ENCODE data around the gene RFX4. TPM values are rescaled to one million over a fixed set of nuclear protein-coding genes. Genes with fewer than 3 reads are reported as not detected.

RFX4 gene
- polyA plus RNA-seq, 2 donors, result not detected

GRCh38 chr12:106644335-106645073 is 61.7 kb downstream of the RFX4 start:
- 77 to 85% methylated on average over 16 of the region's 16 CpGs for WGBS, 2 donors
- no peak overlapping the region for H3K4me3 ChIP-seq (ENCODE audit: low read depth in 1 of 2, low read length in 2 of 2)
- H3K27ac ChIP-seq (ENCODE audit: low read depth in 2 of 2, low read length in 1 of 2), result no peak overlapping the region

GRCh38 chr12:106645074-106645421 is 62.2 kb downstream of the RFX4 start:
- H3K27ac ChIP-seq (ENCODE audit: low read depth in 2 of 2, low read length in 1 of 2), result no peak overlapping the region
- H3K4me1 ChIP-seq (ENCODE audit: control insufficient read depth in 2 of 2, insufficient read depth in 2 of 2, low read length in 1 of 2), result no peaks in the 10 kb centered on the region
- no peaks in the 10 kb centered on the region for H3K27me3 ChIP-seq (ENCODE audit: control insufficient read depth in 1 of 2, insufficient read depth in 2 of 2, low read length in 2 of 2)
- WGBS, 2 donors, result 48 to 51% methylated on average over 16 of the region's 16 CpGs
- H3K4me3 ChIP-seq (ENCODE audit: low read depth in 1 of 2, low read length in 2 of 2), result no peak overlapping the region
- no peaks in the 10 kb centered on the region for H3K36me3 ChIP-seq (ENCODE audit: control insufficient read depth in 2 of 2, insufficient read depth in 2 of 2, low read length in 1 of 2)
- peaks cover 0 to 4% of the 10 kb centered on the region in 2 donors for H3K9me3 ChIP-seq (ENCODE audit: control insufficient read depth in 2 of 2, insufficient read depth in 1 of 2, low read depth in 1 of 2, low read length in 1 of 2)

More at GRCh38 chr12:106644335-106645073, 61.7 kb downstream of the RFX4 start:
- no peaks in the 10 kb centered on the region for H3K4me1 ChIP-seq (ENCODE audit: control insufficient read depth in 2 of 2, insufficient read depth in 2 of 2, low read length in 1 of 2)
- H3K9me3 ChIP-seq (ENCODE audit: control insufficient read depth in 2 of 2, insufficient read depth in 1 of 2, low read depth in 1 of 2, low read length in 1 of 2), result peaks cover 0 to 4% of the 10 kb centered on the region in 2 donors
- no peaks in the 10 kb centered on the region for H3K27me3 ChIP-seq (ENCODE audit: control insufficient read depth in 1 of 2, insufficient read depth in 2 of 2, low read length in 2 of 2)
- no peaks in the 10 kb centered on the region for H3K36me3 ChIP-seq (ENCODE audit: control insufficient read depth in 2 of 2, insufficient read depth in 2 of 2, low read length in 1 of 2)

DNA sequence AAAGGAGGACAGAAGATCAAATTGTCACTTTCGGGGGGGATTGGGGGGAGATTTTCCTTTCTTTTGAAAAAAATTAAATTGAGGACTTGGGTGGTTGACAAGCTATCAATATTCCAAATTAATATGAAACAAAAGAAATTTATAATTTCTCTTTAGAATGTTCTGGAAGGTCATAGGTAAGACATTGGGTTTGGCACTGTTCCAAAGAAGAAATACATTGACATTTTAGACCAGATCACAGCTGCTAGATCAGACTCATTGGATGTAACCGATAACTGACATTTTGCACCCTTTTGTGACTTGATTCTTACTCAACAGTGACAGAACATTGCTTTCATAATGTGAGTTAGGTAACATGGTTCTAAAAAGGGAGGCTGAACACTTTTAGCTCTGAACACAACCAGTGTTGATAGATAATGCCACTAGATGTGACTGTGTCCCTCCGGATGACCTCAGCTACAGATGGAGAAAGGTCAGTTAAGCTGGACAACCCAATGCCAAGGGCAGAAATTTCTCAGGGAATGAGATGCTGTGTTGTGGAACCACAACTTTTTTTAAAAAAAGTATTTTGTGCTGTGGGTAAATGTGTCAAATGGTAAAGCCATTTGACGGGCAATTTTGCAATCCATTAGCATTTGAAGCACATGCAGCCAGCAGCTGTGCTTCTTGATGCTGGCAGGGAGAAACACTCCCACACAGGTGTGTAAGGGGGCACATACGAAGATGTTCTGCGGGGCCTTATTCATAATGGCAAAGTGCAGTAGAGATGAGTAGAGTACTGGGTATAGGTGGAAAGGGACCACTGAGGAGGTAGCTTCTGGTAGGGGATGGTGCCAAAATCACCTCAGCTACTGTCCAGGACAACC is 62.9 kb downstream of the RFX4 start:
- 86 to 88% methylated on average over 6 of the region's 6 CpGs for WGBS, 2 donors
- H3K4me3 ChIP-seq (ENCODE audit: low read depth in 1 of 2, low read length in 2 of 2), result no peak overlapping the region
- H3K27ac ChIP-seq (ENCODE audit: low read depth in 2 of 2, low read length in 1 of 2), result no peak overlapping the region

GRCh38 chr12:106646472-106646871 is 63.7 kb downstream of the RFX4 start:
- Histone ChIP-seq H3K36me3 (ENCODE audit: control insufficient read depth in 2 of 2, insufficient read depth in 2 of 2, low read length in 1 of 2) (no peaks in the 10 kb centered on the region), H3K4me3 (ENCODE audit: low read depth in 1 of 2, low read length in 2 of 2) (no peak overlapping the region), H3K9me3 (ENCODE audit: control insufficient read depth in 2 of 2, insufficient read depth in 1 of 2, low read depth in 1 of 2, low read length in 1 of 2) (peaks cover 0 to 4% of the 10 kb centered on the region in 2 donors), H3K27me3 (ENCODE audit: control insufficient read depth in 1 of 2, insufficient read depth in 2 of 2, low read length in 2 of 2) (no peaks in the 10 kb centered on the region), H3K4me1 (ENCODE audit: control insufficient read depth in 2 of 2, insufficient read depth in 2 of 2, low read length in 1 of 2) (no peaks in the 10 kb centered on the region), H3K27ac (ENCODE audit: low read depth in 2 of 2, low read length in 1 of 2) (no peak overlapping the region)
- WGBS, 2 donors, result 59 to 62% methylated on average over 2 of the region's 2 CpGs

More for the DNA sequence above, 62.9 kb downstream of the RFX4 start:
- Histone ChIP-seq H3K9me3 (ENCODE audit: control insufficient read depth in 2 of 2, insufficient read depth in 1 of 2, low read depth in 1 of 2, low read length in 1 of 2) (peaks cover 0 to 4% of the 10 kb centered on the region in 2 donors), H3K4me1 (ENCODE audit: control insufficient read depth in 2 of 2, insufficient read depth in 2 of 2, low read length in 1 of 2) (no peaks in the 10 kb centered on the region), H3K36me3 (ENCODE audit: control insufficient read depth in 2 of 2, insufficient read depth in 2 of 2, low read length in 1 of 2) (no peaks in the 10 kb centered on the region), H3K27me3 (ENCODE audit: control insufficient read depth in 1 of 2, insufficient read depth in 2 of 2, low read length in 2 of 2) (no peaks in the 10 kb centered on the region)

DNA sequence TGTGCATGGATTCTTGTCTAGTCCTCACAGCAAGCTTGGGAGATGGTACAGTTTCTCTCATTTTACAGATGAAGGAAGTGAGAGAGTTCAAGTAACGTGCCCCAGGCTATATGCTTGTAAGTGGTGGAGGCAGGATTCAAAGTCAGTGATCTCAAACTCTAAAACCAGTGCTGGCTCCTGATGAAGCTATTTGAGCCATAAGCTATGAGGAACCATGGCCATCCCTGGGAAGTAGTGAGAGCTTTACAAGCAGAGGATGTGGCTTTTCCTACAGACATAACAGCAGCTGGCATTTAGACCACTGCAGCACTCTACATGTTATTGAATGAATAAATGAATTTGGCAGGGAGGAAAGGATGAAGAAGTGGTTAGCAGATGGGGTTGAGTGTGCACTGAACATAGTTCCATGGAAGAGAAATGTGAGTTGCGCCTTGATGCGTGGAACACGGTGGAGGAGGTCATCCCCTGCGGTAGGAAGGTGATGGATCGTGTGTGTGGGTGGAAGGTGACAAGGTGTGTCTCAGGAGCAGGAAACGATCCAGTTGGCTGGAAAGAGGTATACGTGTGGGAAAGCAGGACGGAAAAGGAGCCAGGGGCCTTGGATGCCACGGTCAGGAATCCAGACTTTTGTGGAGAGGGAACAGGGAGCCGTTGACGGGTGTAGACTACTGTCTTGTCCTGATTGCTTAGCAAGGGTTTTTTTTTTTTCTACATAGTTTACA is 65.2 kb downstream of the RFX4 start:
- 70 to 72% methylated on average over 12 of the region's 12 CpGs for WGBS, 2 donors
- H3K27ac ChIP-seq (ENCODE audit: low read depth in 2 of 2, low read length in 1 of 2), result no peak overlapping the region

DNA sequence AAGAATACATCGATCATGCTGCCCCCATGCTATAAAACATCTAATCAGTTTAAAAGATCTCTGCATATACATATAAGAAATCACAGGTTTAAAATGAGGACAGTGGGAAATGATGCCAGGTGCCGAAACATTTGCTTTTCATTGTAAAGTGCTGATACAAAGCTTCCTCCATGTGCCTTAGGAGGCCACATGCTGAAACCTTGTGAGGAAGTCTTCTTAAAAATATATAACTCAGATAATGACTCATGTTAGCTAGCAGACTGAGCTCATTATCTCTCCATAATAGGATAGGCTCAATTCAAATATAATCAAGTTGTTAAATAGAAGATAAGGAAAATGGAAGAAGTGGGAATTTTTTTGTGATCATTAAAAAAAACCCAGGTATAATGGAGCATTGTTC is 65.9 kb downstream of the RFX4 start:
- no peak overlapping the region for H3K27ac ChIP-seq (ENCODE audit: low read depth in 2 of 2, low read length in 1 of 2)
- H3K27me3 ChIP-seq (ENCODE audit: control insufficient read depth in 1 of 2, insufficient read depth in 2 of 2, low read length in 2 of 2), result no peaks in the 10 kb centered on the region
- no peak overlapping the region for H3K4me3 ChIP-seq (ENCODE audit: low read depth in 1 of 2, low read length in 2 of 2)
- no peaks in the 10 kb centered on the region for H3K36me3 ChIP-seq (ENCODE audit: control insufficient read depth in 2 of 2, insufficient read depth in 2 of 2, low read length in 1 of 2)
- H3K9me3 ChIP-seq (ENCODE audit: control insufficient read depth in 2 of 2, insufficient read depth in 1 of 2, low read depth in 1 of 2, low read length in 1 of 2), result peaks cover 0 to 2% of the 10 kb centered on the region in 2 donors
- WGBS, 2 donors, result 79 to 93% methylated on average over 2 of the region's 2 CpGs
- no peaks in the 10 kb centered on the region for H3K4me1 ChIP-seq (ENCODE audit: control insufficient read depth in 2 of 2, insufficient read depth in 2 of 2, low read length in 1 of 2)

More for the DNA sequence above, 65.2 kb downstream of the RFX4 start:
- Histone ChIP-seq H3K27me3 (ENCODE audit: control insufficient read depth in 1 of 2, insufficient read depth in 2 of 2, low read length in 2 of 2) (no peaks in the 10 kb centered on the region), H3K4me3 (ENCODE audit: low read depth in 1 of 2, low read length in 2 of 2) (no peak overlapping the region), H3K9me3 (ENCODE audit: control insufficient read depth in 2 of 2, insufficient read depth in 1 of 2, low read depth in 1 of 2, low read length in 1 of 2) (peaks cover 0 to 4% of the 10 kb centered on the region in 2 donors), H3K4me1 (ENCODE audit: control insufficient read depth in 2 of 2, insufficient read depth in 2 of 2, low read length in 1 of 2) (no peaks in the 10 kb centered on the region), H3K36me3 (ENCODE audit: control insufficient read depth in 2 of 2, insufficient read depth in 2 of 2, low read length in 1 of 2) (no peaks in the 10 kb centered on the region)

- Histone ChIP-seq H3K27me3 (ENCODE audit: control insufficient read depth in 1 of 2, insufficient read depth in 2 of 2, low read length in 2 of 2) (no peaks in the 10 kb centered on the region), H3K4me1 (ENCODE audit: control insufficient read depth in 2 of 2, insufficient read depth in 2 of 2, low read length in 1 of 2) (no peaks in the 10 kb centered on the region), H3K27ac (ENCODE audit: low read depth in 2 of 2, low read length in 1 of 2) (no peak overlapping the region), H3K4me3 (ENCODE audit: low read depth in 1 of 2, low read length in 2 of 2) (no peak overlapping the region), H3K36me3 (ENCODE audit: control insufficient read depth in 2 of 2, insufficient read depth in 2 of 2, low read length in 1 of 2) (no peaks in the 10 kb centered on the region), H3K9me3 (ENCODE audit: control insufficient read depth in 2 of 2, insufficient read depth in 1 of 2, low read depth in 1 of 2, low read length in 1 of 2) (peaks cover 0 to 2% of the 10 kb centered on the region in 2 donors)
- WGBS, 2 donors, result 79 to 95% methylated on average over 2 of the region's 2 CpGs
Measured at GRCh38 chr12:106651552-106651951, 68.7 kb downstream of the RFX4 start.

DNA sequence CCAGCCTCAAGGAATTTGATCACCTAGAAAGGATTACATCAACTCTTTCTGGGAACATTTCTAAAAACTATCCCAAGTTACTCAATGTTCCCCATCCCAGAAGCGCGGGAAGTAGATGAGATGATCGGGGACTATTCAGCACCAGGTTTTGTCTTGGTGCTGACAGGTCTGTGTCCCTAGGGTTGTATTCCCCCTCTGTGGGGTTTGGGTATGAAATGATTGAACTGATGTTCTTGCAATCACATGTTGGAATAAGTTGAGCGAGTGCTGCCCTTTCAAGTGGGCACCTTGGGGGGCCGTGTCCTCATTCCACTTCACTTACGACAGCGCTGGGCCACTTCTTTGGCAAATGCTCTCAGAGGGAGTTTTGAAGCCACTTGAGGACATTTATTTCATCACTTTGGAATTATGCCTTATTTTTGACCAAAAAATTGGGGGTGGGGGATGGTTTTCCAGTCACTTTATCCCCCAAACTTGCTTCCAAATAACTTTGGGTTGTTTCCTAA is 69.8 kb downstream of the RFX4 start:
- no peak overlapping the region for H3K4me3 ChIP-seq (ENCODE audit: low read depth in 1 of 2, low read length in 2 of 2)
- H3K27ac ChIP-seq (ENCODE audit: low read depth in 2 of 2, low read length in 1 of 2), result no peak overlapping the region
- no peaks in the 10 kb centered on the region for H3K27me3 ChIP-seq (ENCODE audit: control insufficient read depth in 1 of 2, insufficient read depth in 2 of 2, low read length in 2 of 2)
- no peaks in the 10 kb centered on the region for H3K4me1 ChIP-seq (ENCODE audit: control insufficient read depth in 2 of 2, insufficient read depth in 2 of 2, low read length in 1 of 2)
- H3K36me3 ChIP-seq (ENCODE audit: control insufficient read depth in 2 of 2, insufficient read depth in 2 of 2, low read length in 1 of 2), result no peaks in the 10 kb centered on the region
- WGBS, 2 donors, result 95% methylated on average over 7 of the region's 7 CpGs
- peaks cover 0 to 2% of the 10 kb centered on the region in 2 donors for H3K9me3 ChIP-seq (ENCODE audit: control insufficient read depth in 2 of 2, insufficient read depth in 1 of 2, low read depth in 1 of 2, low read length in 1 of 2)

- Histone ChIP-seq H3K36me3 (ENCODE audit: control insufficient read depth in 2 of 2, insufficient read depth in 2 of 2, low read length in 1 of 2) (no peaks in the 10 kb centered on the region), H3K9me3 (ENCODE audit: control insufficient read depth in 2 of 2, insufficient read depth in 1 of 2, low read depth in 1 of 2, low read length in 1 of 2) (no peaks in the 10 kb centered on the region), H3K27ac (ENCODE audit: low read depth in 2 of 2, low read length in 1 of 2) (no peak overlapping the region), H3K4me3 (ENCODE audit: low read depth in 1 of 2, low read length in 2 of 2) (no peak overlapping the region), H3K4me1 (ENCODE audit: control insufficient read depth in 2 of 2, insufficient read depth in 2 of 2, low read length in 1 of 2) (no peaks in the 10 kb centered on the region), H3K27me3 (ENCODE audit: control insufficient read depth in 1 of 2, insufficient read depth in 2 of 2, low read length in 2 of 2) (peaks cover 2 to 3% of the 10 kb centered on the region in 2 donors)
- WGBS, 2 donors, result 62 to 80% methylated on average over 3 of the region's 3 CpGs
Measured at GRCh38 chr12:106655577-106655976, 72.8 kb downstream of the RFX4 start.

All from esophagus (tissue), 2 donors.